DND-41 (cell line): ENCODE results near the gene SLC34A3.

Experiments used
- ATAC-seq: fragments of 200-7000 bp; cut with Tn5 transposase; 3 replicates; pipeline ENCODE4 v1.9.1; 2021; ENCODE audit warnings: low read depth; ENCODE audit not compliant: insufficient read depth
- DNase-seq: peaks from one replicate; pipeline ENCODE4 v3.0.0-alpha.2; 2020
- H2AFZ ChIP-seq: 2 replicates; pipeline ENCODE4 v1.6.0; 2012; ENCODE audit warnings: low read depth, low read length
- H3K27ac ChIP-seq: 2 replicates; pipeline ENCODE4 v1.5.1; 2012; ENCODE audit warnings: low read length, inconsistent platforms
- H3K27me3 ChIP-seq: fragments of 200-600 bp; sonication (generic); 2 replicates; pipeline ENCODE4 v1.6.0; 2012; ENCODE audit warnings: low read length, mild to moderate bottlenecking, inconsistent platforms; ENCODE audit not compliant: insufficient read depth, poor library complexity
- H3K36me3 ChIP-seq: 2 replicates; pipeline ENCODE4 v1.5.1; 2012; ENCODE audit warnings: low read length, inconsistent platforms; ENCODE audit not compliant: insufficient read depth
- H3K4me1 ChIP-seq: 2 replicates; pipeline ENCODE4 v1.5.1; 2012; ENCODE audit warnings: mild to moderate bottlenecking, low read length; ENCODE audit not compliant: insufficient read depth
- H3K4me2 ChIP-seq: 2 replicates; pipeline ENCODE4 v1.6.0; 2012; ENCODE audit warnings: mild to moderate bottlenecking, moderate library complexity, low read length, inconsistent platforms; ENCODE audit not compliant: insufficient read depth
- H3K4me3 ChIP-seq, 2 experiments: fragments of 200-600 bp in 1 of 2; shearing (Covaris generic) in 1 of 2; 2 replicates each; pipeline ENCODE4 v1.5.1; 2012 to 2016; ENCODE audit warnings: inconsistent platforms in 2 of 2, low read length in 2 of 2, mild to moderate bottlenecking in 2 of 2, low read depth in 1 of 2, moderate library complexity in 1 of 2
- H3K79me2 ChIP-seq: 2 replicates; pipeline ENCODE4 v1.6.0; 2012; ENCODE audit warnings: low read length, inconsistent platforms; ENCODE audit not compliant: insufficient read depth
- H3K9ac ChIP-seq: 2 replicates; pipeline ENCODE4 v1.6.0; 2012; ENCODE audit warnings: low read depth, mild to moderate bottlenecking, inconsistent platforms, low read length, moderate library complexity
- H3K9me3 ChIP-seq: 2 replicates; pipeline ENCODE4 v1.5.1; 2012; ENCODE audit warnings: low read length, moderate library complexity, mild to moderate bottlenecking, inconsistent platforms; ENCODE audit not compliant: insufficient read depth, severe bottlenecking
- H4K20me1 ChIP-seq: 2 replicates; pipeline ENCODE4 v1.6.0; 2012; ENCODE audit warnings: low read length; ENCODE audit not compliant: insufficient read depth
- CTCF ChIP-seq: IDR thresholded peaks from 2 replicates; pipeline ENCODE4 v1.5.1; 2012; ENCODE audit warnings: borderline replicate concordance, low read length, moderate library complexity, mild to moderate bottlenecking; ENCODE audit not compliant: poor library complexity, severe bottlenecking; ENCODE audit errors: extremely low read depth
- EZH2 ChIP-seq: IDR thresholded peaks from 3 replicates; pipeline ENCODE4 v1.6.1; 2012; ENCODE audit warnings: borderline replicate concordance, low read depth, mild to moderate bottlenecking, moderate library complexity, low read length, inconsistent platforms; ENCODE audit not compliant: severe bottlenecking

Gene SLC34A3

GRCh38 chr9:137271696-137272076, 41.0 kb downstream of the SLC34A3 start:
- DNase-seq (no peak), ATAC-seq (no peak)
- Histone ChIP-seq H4K20me1 (peaks cover 46% of the 10 kb centered on the region), H3K4me2 (no peak overlapping the region), H3K4me3 (no peak overlapping the region), H3K27ac (no peak overlapping the region), H3K9ac (no peak overlapping the region), H3K9me3 (no peaks in the 10 kb centered on the region), H3K79me2 (0 out of 2 replicates have a peak, but pooled peaks cover 2% of the 10 kb centered on the region), H2AFZ (no peak overlapping the region), H3K4me1 (no peaks in the 10 kb centered on the region), H3K36me3 (peaks cover 46% of the 10 kb centered on the region), H3K27me3 (no peaks in the 10 kb centered on the region)
- no peak for TF ChIP-seq CTCF
- no peak for TF ChIP-seq EZH2

GRCh38 chr9:137272241-137273094, 41.8 kb downstream of the SLC34A3 start:
- TF ChIP-seq EZH2 (no peak), CTCF (no peak)
- H3K4me3 ChIP-seq: no peak overlapping the region
- 0 out of 2 replicates have a peak, but pooled peaks cover 2% of the 10 kb centered on the region for H3K79me2 ChIP-seq
- no peak overlapping the region for H3K27ac ChIP-seq
- no peak overlapping the region for H3K9ac ChIP-seq
- H3K36me3 ChIP-seq: peaks cover 42% of the 10 kb centered on the region
- no peak for DNase-seq
- no peak overlapping the region for H2AFZ ChIP-seq
- no peak for ATAC-seq
- no peaks in the 10 kb centered on the region for H3K9me3 ChIP-seq
- H4K20me1 ChIP-seq: peaks cover 46% of the 10 kb centered on the region
- H3K4me1 ChIP-seq: no peaks in the 10 kb centered on the region
- H3K27me3 ChIP-seq: no peaks in the 10 kb centered on the region
- H3K4me2 ChIP-seq: no peak overlapping the region

- peaks cover 37% of the 10 kb centered on the region for H3K36me3 ChIP-seq
- no peaks in the 10 kb centered on the region for H3K4me1 ChIP-seq
- H4K20me1 ChIP-seq: peaks cover 41% of the 10 kb centered on the region
- TF ChIP-seq CTCF (no peak), EZH2 (no peak)
- DNase-seq (no peak), ATAC-seq (no peak)
- no peak overlapping the region for H2AFZ ChIP-seq
- no peak overlapping the region for H3K27ac ChIP-seq
- H3K27me3 ChIP-seq: no peaks in the 10 kb centered on the region
- H3K79me2 ChIP-seq: 0 out of 2 replicates have a peak, but pooled peaks cover 2% of the 10 kb centered on the region
- no peak overlapping the region for H3K9ac ChIP-seq
- H3K9me3 ChIP-seq: no peaks in the 10 kb centered on the region
- H3K4me3 ChIP-seq: no peak overlapping the region
- no peak overlapping the region for H3K4me2 ChIP-seq
Measured at GRCh38 chr9:137273095-137273490, 42.4 kb downstream of the SLC34A3 start.
